ES-I3 (cell line): ENCODE measurements around the gene CCDC14.

ENCODE experiments used
- H3K36me3 ChIP-seq: 2 replicates; pipeline ENCODE4 v1.6.1; 2013; ENCODE audit warnings: mild to moderate bottlenecking, low read length, control low read depth, moderate library complexity; ENCODE audit not compliant: insufficient read depth
- H3K4me1 ChIP-seq: 2 replicates; pipeline ENCODE4 v1.6.1; 2013; ENCODE audit warnings: mild to moderate bottlenecking, control low read depth, low read length; ENCODE audit not compliant: insufficient read depth
- H3K9ac ChIP-seq: 2 replicates; pipeline ENCODE4 v1.6.1; 2013; ENCODE audit warnings: low read depth, mild to moderate bottlenecking, low read length, moderate library complexity
- H3K9me3 ChIP-seq: 2 replicates; pipeline ENCODE4 v1.6.1; 2013; ENCODE audit warnings: mild to moderate bottlenecking, low read length, moderate library complexity; ENCODE audit not compliant: control insufficient read depth, insufficient read depth

CCDC14 gene

DNA sequence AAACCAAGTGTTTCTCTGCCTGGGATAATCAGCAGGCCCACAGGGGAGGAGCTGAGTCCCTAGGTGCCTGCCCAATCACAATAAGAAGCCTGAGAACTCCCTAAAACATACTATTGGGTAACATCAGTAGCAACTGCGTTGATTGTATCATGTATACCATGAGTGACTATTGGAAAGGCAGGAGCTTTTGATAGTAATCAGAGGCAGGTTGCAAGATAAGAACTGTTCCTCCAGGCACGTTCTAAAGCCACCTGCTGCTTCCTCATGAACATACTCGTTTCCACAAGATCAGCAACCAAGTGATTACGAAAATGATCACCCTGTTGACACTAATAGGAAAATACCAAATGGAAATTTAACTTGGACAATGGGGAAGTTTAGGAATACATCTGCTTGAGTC is 83.6 kb downstream of the CCDC14 start:
- Histone ChIP-seq H3K4me1 (peaks cover 7% of the 10 kb centered on the region; the same call in 1 of the 2 replicates), H3K9me3 (no peaks in the 10 kb centered on the region), H3K9ac (no peak overlapping the region), H3K36me3 (no peaks in the 10 kb centered on the region)

DNA sequence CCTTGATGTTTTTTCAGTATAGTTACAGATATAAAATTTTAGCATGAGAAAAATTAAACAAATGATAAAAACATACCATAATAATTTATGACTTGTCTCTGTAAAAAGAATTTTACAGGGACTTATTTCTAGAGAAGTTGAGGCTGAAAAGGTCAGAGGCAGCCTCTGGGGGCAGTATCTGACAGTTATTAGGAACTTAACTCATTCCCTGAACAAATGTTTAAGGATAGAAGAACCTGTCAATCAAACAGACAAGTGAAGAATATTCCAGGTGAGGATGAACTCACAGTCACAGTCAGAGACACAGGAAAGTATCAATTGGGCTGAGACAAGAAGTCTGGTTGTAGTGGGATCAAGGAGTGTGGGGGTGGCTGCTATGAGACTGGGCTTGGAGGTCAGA is 84.2 kb downstream of the CCDC14 start:
- Histone ChIP-seq H3K9ac (no peak overlapping the region), H3K9me3 (no peaks in the 10 kb centered on the region), H3K36me3 (no peaks in the 10 kb centered on the region), H3K4me1 (peaks cover 6% of the 10 kb centered on the region; the same call in 1 of the 2 replicates)

DNA sequence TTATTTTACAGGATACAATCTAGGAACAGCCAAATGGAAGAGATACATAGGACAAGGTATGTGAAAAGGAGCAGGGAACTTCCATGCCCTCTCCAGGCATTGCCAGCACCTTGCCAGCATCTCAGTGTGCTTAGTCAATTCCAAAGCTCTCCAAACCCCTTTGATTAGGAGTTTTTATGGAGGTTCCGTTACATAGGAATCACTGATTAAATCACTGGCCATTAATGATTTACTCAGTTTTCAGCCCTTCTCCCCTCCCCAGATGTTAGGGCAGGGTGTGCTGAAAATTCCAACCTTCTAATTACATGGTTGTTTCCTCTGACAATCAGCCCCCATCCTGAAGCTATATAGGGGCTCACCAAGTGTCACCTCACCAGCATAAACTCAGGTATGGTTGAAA is 88.4 kb downstream of the CCDC14 start:
- Histone ChIP-seq H3K9ac (no peak overlapping the region), H3K4me1 (no peaks in the 10 kb centered on the region), H3K9me3 (no peaks in the 10 kb centered on the region), H3K36me3 (no peaks in the 10 kb centered on the region)

DNA sequence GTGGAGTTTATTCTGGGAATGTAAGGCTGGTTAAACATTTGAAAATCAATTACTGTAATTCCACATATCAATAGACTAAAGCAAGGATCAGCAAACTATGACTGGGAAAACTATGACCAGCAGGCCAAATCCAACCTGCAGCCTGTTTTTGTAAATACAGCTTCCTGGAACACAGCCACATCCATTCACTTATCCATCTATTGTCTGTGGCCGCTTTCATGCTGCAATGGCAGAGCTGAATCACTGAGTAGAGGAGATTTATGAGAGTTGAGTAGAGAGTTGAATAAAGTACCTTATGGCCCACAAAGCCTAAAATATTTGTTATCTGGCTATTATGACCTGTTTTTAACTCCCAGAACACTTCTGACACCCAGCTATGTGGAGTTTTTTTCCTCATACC is 89.1 kb downstream of the CCDC14 start:
- Histone ChIP-seq H3K4me1 (no peaks in the 10 kb centered on the region), H3K9ac (no peak overlapping the region), H3K9me3 (no peaks in the 10 kb centered on the region), H3K36me3 (no peaks in the 10 kb centered on the region)

DNA sequence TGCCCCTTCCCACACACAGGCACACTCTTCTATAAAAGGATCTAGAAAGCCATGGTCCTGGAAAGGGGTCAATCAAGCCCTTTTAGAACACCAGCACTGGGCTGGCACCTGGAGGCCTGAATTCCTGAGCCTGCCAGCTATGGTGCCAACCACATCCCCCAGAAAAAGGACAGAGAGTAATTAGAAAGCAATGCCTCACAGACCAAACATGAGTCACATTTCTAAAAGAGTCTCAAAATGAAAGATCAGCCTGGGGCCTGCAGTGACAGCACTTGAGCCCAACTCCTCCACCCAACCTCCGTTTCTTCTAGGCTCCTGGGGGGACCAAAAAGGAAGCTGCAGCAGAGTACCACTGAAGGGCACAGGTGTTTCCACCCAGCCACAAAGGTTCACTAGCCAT is 91.0 kb downstream of the CCDC14 start:
- Histone ChIP-seq H3K4me1 (no peaks in the 10 kb centered on the region), H3K36me3 (no peaks in the 10 kb centered on the region), H3K9ac (no peak overlapping the region), H3K9me3 (no peaks in the 10 kb centered on the region)

DNA sequence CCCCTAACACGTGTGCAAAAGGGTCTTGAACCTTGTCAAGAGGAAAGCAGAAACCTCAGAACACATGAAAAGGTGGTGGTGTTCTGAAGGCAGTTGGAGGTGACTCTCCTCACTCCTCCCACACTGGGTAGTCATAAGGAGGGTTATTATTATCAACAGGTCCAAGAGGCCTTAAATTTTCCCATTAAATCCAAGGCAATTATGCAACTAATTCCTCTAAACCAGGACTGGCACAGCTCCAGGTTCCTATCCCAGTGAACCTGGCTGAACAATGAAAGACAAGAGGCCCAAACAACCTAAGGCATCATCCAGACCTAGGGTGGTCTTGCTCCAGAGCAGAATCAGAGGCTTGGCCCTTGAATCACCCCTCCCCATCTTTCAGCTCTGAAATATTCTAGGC is 91.9 kb downstream of the CCDC14 start:
- H3K9me3 ChIP-seq, result no peaks in the 10 kb centered on the region
- no peaks in the 10 kb centered on the region for H3K36me3 ChIP-seq
- no peaks in the 10 kb centered on the region for H3K4me1 ChIP-seq
- no peak overlapping the region for H3K9ac ChIP-seq

DNA sequence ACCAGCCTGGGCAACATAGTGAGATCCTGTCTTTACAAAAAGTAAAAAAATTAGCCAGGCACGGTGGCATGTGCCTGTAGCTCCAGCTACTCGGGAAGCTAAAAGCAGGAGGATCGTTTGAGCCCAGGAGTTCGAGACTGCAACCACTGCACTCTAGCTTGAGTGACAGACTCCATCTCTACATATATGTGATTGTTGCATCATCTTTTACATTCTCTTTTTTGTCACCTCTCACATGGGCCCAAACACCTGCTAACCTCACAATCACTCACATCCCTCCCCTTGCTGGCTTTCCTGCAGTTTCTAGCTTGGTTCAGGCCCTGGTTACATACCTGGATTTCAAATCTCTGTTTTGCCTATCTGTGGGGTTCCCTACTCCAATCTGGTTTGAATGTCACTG is 96.3 kb downstream of the CCDC14 start:
- Histone ChIP-seq H3K9ac (no peak overlapping the region), H3K4me1 (no peaks in the 10 kb centered on the region), H3K36me3 (no peaks in the 10 kb centered on the region)

More for the DNA sequence above, 96.3 kb downstream of the CCDC14 start:
- H3K9me3 ChIP-seq, result no peaks in the 10 kb centered on the region
